Activated T-helper 2 cell treated with anti-CD3 and anti-CD28 coated beads, Interferon-gamma antibody, Interleukin-2, Interleukin-4, amounts not matched to agents 10 μg/mL and 5 μg/mL and 100 μg/mL, durations not matched to agents 14 hours and 24 hours and 36 hours (primary cell): ENCODE data around the gene TMPRSS3. TPM values are rescaled to one million over a fixed set of nuclear protein-coding genes. Genes with fewer than 3 reads are reported as not detected.

Source experiments
- DNase-seq: peaks from one replicate; pipeline ENCODE4 v3.0.0; 2021; ENCODE audit warnings: low spot score
- H3K27ac Mint-ChIP-seq: one replicate; pipeline ENCODE4 v1.8.0; 2021; ENCODE audit warnings: mixed read lengths
- H3K27me3 Mint-ChIP-seq: one replicate; pipeline ENCODE4 v1.8.0; 2021; ENCODE audit warnings: low read depth, mixed read lengths
- H3K36me3 Mint-ChIP-seq: one replicate; pipeline ENCODE4 v1.8.0; 2021; ENCODE audit warnings: low read depth, mixed read lengths
- H3K4me1 Mint-ChIP-seq: one replicate; pipeline ENCODE4 v1.8.0; 2021; ENCODE audit warnings: low read depth, mixed read lengths
- H3K4me3 Mint-ChIP-seq: one replicate; pipeline ENCODE4 v1.8.0; 2021; ENCODE audit warnings: low read depth, mild to moderate bottlenecking, moderate library complexity, mixed read lengths
- H3K9me3 Mint-ChIP-seq: one replicate; pipeline ENCODE4 v1.8.0; 2021; ENCODE audit warnings: mixed read lengths
- intact Hi-C: fragments of 100-400 bp; cut with micrococcal nuclease; formaldehyde crosslinking; loops from one replicate; pipeline ENCODE4 v1.15.1; 2023
- total RNA-seq: library from RNA; stranded (reverse); gene quantifications from 2 replicates; pipeline ENCODE4 v1.2.3, GENCODE V29; 2022

Gene TMPRSS3
- total RNA-seq, 1 donor from 2014 or later, result 88.1 TPM

DNA sequence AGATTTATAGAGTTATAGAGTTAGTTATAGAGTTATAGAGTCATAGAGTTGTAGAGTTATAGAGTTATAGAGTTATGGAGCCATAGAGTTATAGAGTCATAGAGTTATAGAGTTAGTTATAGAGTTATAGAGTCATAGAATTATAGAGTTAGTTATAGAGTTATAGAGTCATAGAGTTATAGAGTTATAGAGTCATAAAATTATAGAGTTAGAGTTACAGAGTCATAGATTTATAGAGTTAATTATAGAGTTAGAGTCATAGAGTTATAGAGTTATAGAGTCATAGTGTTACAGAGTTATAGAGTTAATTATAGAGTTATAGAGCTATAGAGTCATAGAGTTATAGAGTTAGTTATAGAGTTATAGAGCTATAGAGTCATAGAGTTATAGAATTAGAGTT, 40.0 kb upstream of the TMPRSS3 start:
- Mint-ChIP-seq H3K9me3 (peaks cover 30% of the 10 kb centered on the region), H3K4me1 (peaks cover 77% of the 10 kb centered on the region), H3K36me3 (peaks cover 100% of the 10 kb centered on the region), H3K4me3 (no peak overlapping the region), H3K27me3 (no peaks in the 10 kb centered on the region), H3K27ac (no peak overlapping the region)
- intact Hi-C loops, result no loop called here
- DNase-seq, result no peak

DNA sequence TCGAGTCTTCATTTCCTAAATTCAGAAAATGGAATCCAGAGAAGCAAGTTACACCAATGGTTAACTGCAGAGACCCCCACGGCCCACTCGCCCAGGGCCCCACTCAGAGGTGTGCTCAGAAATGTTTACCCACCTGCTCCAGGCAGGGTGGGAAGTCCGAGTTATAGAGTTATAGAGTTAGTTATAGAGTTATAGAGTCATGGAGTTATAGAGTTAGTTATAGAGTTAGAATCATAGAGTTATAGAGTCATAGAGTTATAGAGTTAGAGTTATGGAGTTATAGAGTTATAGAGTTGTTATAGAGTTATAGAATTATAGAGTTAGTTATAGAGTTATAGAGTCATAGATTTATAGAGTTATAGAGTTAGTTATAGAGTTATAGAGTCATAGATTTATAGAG, 39.5 kb upstream of the TMPRSS3 start:
- no peak overlapping the region for H3K4me3 Mint-ChIP-seq
- H3K36me3 Mint-ChIP-seq, result peaks cover 100% of the 10 kb centered on the region
- DNase-seq, result no peak
- H3K9me3 Mint-ChIP-seq, result peaks cover 30% of the 10 kb centered on the region
- H3K4me1 Mint-ChIP-seq, result peaks cover 72% of the 10 kb centered on the region
- H3K27ac Mint-ChIP-seq, result peak overlapping the region; percentile 68
- intact Hi-C loops, result no loop called here
- H3K27me3 Mint-ChIP-seq, result no peaks in the 10 kb centered on the region

DNA sequence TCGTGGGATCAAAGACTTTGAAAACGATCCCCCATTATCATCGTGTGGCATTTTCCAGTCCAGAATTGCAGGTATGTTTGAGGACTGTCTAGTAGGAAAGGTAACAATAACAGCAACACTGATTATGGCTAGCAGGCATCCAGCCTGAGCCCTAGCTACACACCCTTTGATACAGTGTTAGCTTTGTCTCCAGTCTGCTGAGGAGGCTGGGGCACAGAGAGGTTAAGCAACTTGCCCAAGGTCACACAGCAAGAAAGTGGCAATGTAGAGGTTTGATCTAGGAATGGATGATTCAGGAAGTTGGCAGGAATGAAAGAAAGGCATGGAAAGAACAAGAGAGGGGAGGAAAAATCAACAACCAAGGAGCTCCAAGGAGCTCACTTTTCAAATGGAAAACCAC, 39.0 kb upstream of the TMPRSS3 start:
- H3K36me3 Mint-ChIP-seq, result peaks cover 100% of the 10 kb centered on the region
- H3K9me3 Mint-ChIP-seq, result peaks cover 29% of the 10 kb centered on the region
- H3K27ac Mint-ChIP-seq, result peak overlapping the region; percentile 68
- DNase-seq, result no peak
- H3K27me3 Mint-ChIP-seq, result no peaks in the 10 kb centered on the region
- intact Hi-C loops, result loop anchor here (1.0 kb wide), 1 partner anchor 10 kb away; no protein-coding TSS in a partner anchor
- peaks cover 67% of the 10 kb centered on the region for H3K4me1 Mint-ChIP-seq
- H3K4me3 Mint-ChIP-seq, result no peak overlapping the region

DNA sequence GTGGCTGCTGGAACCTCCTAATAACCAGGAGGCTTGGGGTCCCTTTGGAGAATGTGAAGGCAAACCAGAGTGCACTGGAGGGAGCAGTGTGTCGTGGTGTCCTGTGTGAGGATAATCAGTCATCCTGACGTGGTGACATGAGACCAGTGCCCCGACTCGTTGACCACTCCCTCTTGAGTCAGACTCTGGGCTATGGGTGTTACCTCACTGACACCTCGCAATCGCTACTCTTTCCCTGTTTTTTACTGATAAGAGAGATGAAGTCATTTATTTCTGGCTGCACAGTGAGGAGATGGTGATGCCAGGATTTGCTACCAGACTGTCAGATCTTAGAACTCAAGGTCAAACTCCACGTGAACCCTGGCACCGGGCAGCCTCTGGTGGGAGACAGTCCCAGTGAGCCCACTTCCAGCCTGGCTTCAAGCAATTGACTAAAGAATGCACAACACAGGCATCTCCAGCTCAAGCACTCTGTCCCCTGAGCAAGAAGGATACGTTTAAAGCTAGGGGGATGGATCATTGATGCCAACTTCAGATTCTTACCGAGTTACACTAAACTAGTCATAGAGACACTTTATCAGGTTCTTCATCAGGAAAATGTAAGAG, 38.2 kb upstream of the TMPRSS3 start:
- Mint-ChIP-seq H3K4me3 (no peak overlapping the region), H3K9me3 (peaks cover 25% of the 10 kb centered on the region), H3K27me3 (no peaks in the 10 kb centered on the region), H3K27ac (peak overlapping the region; percentile 69), H3K4me1 (peaks cover 59% of the 10 kb centered on the region), H3K36me3 (peaks cover 100% of the 10 kb centered on the region)
- intact Hi-C loops, result loop anchor here (1.0 kb wide), 1 partner anchor 9 kb away; no protein-coding TSS in a partner anchor
- DNase-seq, result no peak

DNA sequence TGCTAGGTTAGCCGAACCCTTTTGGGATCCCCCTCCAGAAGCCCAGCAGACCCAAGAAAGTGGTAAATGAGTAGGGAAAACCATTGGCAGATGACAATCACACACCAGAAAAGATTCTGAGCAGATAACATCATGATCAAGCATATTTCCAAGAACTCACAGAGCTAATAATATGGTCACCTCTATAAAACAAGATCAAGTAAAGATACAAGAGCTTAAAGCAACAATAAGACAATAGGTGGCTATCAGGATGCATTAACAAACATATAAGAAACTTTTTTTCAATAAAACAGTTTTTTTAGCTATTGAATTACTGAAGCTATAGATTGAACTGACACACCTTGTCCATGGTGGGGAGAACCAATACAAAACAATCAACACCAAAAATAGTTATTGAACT, 36.8 kb upstream of the TMPRSS3 start:
- DNase-seq, result no peak
- H3K27me3 Mint-ChIP-seq, result no peaks in the 10 kb centered on the region
- H3K9me3 Mint-ChIP-seq, result peaks cover 25% of the 10 kb centered on the region
- intact Hi-C loops, result no loop called here
- no peak overlapping the region for H3K4me3 Mint-ChIP-seq
- peaks cover 93% of the 10 kb centered on the region for H3K36me3 Mint-ChIP-seq
- H3K4me1 Mint-ChIP-seq, result peaks cover 49% of the 10 kb centered on the region
- H3K27ac Mint-ChIP-seq, result peak overlapping the region; percentile 67

DNA sequence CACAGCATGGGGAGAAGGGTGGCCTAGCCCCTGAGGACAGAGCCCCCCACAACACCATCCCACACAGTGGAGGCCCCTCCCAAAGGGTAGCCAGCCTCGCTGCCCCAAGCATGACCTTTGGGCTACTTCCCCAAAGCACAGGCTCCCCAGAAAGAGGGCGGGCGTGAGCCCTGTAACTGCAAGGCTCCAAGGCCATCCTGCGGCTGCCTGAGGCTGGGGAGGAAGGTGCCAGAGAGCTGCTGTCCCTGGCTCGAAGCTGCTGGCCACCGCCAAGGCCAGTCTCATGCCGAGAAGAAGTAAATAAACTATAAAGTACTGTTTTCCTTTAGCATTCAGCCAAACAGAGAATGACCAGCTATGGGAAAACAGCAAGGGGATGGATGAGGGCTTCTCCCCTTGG, 35.3 kb upstream of the TMPRSS3 start:
- H3K4me1 Mint-ChIP-seq, result peaks cover 50% of the 10 kb centered on the region
- H3K4me3 Mint-ChIP-seq, result no peak overlapping the region
- no peak overlapping the region for H3K27ac Mint-ChIP-seq
- H3K27me3 Mint-ChIP-seq, result no peaks in the 10 kb centered on the region
- peaks cover 78% of the 10 kb centered on the region for H3K36me3 Mint-ChIP-seq
- intact Hi-C loops, result no loop called here
- peaks cover 25% of the 10 kb centered on the region for H3K9me3 Mint-ChIP-seq
- no peak for DNase-seq

DNA sequence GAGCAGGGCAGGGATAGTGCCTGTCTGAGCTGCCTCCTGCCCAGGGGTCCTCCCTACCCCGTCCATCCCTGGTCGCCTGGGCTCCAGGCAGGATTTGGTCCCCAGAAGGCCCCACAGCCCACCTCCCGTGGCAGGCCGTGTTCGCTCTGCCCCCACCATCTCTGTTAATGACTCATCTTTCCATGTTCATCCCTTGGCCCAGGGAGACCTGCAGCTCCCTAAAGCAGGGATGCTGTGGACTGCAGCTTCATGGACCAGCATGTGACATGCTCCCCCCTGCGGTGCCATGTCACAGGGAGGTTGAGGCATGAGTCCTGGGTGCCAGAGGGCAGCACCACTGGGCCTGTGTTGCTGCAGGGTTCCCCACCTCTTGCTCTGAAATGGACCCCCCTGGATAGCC, 34.7 kb upstream of the TMPRSS3 start:
- Mint-ChIP-seq H3K9me3 (peaks cover 20% of the 10 kb centered on the region), H3K4me3 (no peak overlapping the region), H3K27me3 (no peaks in the 10 kb centered on the region), H3K4me1 (peaks cover 49% of the 10 kb centered on the region), H3K27ac (no peak overlapping the region), H3K36me3 (peaks cover 71% of the 10 kb centered on the region)
- intact Hi-C loops, result no loop called here
- DNase-seq, result no peak

DNA sequence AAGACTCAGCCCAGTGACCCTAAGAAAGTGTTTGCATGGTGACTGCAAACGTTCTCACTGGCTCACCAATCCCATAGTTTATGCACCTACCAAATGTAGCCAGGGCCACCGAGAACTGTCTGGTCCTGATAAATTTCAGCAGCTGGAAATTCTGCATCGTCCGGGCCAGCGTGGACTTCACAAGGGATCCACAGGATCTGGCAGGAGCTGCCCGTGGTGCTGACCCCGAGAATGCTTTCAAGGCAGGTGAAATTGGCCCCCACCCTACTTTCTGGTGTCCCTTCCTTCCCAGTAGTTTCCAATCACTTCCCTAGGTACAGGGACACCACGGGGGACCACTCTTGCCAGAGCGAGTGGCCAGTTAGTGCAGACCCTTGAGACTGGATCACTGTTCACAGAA, 34.0 kb upstream of the TMPRSS3 start:
- Mint-ChIP-seq H3K9me3 (peaks cover 17% of the 10 kb centered on the region), H3K27ac (no peak overlapping the region), H3K27me3 (no peaks in the 10 kb centered on the region), H3K36me3 (peaks cover 64% of the 10 kb centered on the region), H3K4me1 (peaks cover 50% of the 10 kb centered on the region), H3K4me3 (no peak overlapping the region)
- intact Hi-C loops, result loop anchor here (5.0 kb wide), 1 partner anchor 38 kb away; no protein-coding TSS in a partner anchor
- DNase-seq, result no peak

DNA sequence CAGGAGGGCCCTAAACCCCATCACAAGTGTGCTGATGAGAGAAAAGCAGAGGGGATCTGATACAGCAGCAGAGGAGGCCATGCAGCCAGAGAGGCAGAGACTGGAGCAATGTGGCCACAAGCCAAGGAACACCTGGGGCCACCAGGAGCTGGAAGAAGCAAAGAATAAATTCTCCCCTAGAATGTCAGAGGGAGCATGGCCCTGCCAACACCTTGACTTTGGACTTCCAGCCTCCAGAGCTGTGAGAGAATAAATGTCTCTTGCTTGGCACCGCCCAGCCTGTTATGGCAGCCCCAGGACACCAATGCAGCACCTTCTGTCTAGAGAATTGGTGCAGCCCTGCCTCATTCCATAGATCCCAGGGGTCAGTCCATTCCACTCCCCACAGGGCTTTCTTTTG, 33.2 kb upstream of the TMPRSS3 start:
- Mint-ChIP-seq H3K27ac (no peak overlapping the region), H3K27me3 (no peaks in the 10 kb centered on the region), H3K4me1 (peaks cover 50% of the 10 kb centered on the region), H3K4me3 (no peak overlapping the region), H3K9me3 (peaks cover 17% of the 10 kb centered on the region), H3K36me3 (peaks cover 56% of the 10 kb centered on the region)
- no peak for DNase-seq
- intact Hi-C loops, result loop anchor here (5.0 kb wide), 1 partner anchor 37 kb away; no protein-coding TSS in a partner anchor

DNA sequence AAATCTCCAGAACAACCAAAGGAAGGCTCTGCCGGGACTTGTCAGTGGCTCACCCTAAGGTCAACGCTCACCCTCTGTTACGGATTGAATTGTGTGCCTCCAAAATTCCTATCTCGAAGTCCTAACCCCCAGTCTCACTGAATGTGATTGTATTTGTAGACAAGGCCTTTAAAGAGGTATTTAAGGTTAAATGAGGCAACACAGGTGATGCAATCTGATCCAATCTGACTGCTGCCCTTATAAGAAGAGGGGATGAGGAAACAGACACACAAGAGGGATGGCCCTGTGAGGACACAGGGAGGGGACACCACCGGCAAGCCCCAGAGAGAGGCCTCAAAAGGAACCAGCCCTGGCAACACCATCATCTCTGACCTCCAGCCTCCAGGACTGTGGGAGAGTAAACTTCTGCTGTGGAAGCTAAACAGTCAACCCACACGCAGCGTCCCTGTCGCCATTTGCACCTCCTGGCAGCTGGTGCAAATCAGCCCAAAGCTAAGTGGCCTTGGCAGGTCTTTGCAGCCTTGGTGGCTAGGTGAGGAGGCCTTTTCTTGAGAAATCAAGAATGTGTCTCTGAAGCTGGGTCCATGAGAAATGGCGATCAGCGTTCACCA, 32.1 kb upstream of the TMPRSS3 start:
- H3K27me3 Mint-ChIP-seq, result no peaks in the 10 kb centered on the region
- peaks cover 17% of the 10 kb centered on the region for H3K9me3 Mint-ChIP-seq
- no peak overlapping the region for H3K27ac Mint-ChIP-seq
- H3K36me3 Mint-ChIP-seq, result peaks cover 45% of the 10 kb centered on the region
- DNase-seq, result no peak
- H3K4me1 Mint-ChIP-seq, result peaks cover 50% of the 10 kb centered on the region
- no peak overlapping the region for H3K4me3 Mint-ChIP-seq
- intact Hi-C loops, result loop anchor here (5.0 kb wide), 1 partner anchor 36 kb away; no protein-coding TSS in a partner anchor

DNA sequence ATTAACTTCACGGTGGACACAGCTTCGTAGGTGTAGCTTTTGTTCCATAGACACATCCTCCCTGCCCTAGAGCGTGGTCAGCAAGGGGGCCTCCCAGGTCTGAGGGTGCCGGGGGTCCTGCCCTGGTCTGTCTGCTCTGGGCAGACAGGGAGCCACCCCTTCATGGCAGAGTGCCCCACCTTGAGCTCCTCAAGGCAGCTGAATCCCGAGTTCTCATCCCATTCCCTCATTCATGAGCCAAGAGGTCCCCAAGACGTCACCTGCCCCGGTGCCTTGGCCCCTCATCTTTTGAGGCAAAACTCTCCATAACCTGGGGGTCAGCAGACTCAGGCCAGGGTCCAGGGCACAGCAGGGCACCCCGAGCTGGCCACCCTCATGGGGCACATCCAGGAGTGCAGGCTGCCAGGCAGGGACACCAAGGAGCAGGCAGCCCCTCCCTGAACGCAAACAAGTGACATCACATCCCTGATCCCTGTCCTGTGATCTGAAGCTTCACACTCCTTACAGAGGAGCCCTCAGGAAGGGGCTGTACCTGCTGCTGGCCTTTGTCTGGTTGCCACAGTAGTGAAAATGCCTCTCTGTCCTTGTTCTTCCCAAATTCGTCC, 31.1 kb upstream of the TMPRSS3 start:
- intact Hi-C loops, result loop anchor here (5.0 kb wide), 1 partner anchor 35 kb away; no protein-coding TSS in a partner anchor
- peak overlapping the region; percentile 61 for H3K27ac Mint-ChIP-seq
- H3K9me3 Mint-ChIP-seq, result peaks cover 7% of the 10 kb centered on the region
- H3K36me3 Mint-ChIP-seq, result peaks cover 36% of the 10 kb centered on the region
- H3K27me3 Mint-ChIP-seq, result no peaks in the 10 kb centered on the region
- DNase-seq, result no peak
- H3K4me1 Mint-ChIP-seq, result peaks cover 50% of the 10 kb centered on the region
- H3K4me3 Mint-ChIP-seq, result peak overlapping the region; percentile 35

DNA sequence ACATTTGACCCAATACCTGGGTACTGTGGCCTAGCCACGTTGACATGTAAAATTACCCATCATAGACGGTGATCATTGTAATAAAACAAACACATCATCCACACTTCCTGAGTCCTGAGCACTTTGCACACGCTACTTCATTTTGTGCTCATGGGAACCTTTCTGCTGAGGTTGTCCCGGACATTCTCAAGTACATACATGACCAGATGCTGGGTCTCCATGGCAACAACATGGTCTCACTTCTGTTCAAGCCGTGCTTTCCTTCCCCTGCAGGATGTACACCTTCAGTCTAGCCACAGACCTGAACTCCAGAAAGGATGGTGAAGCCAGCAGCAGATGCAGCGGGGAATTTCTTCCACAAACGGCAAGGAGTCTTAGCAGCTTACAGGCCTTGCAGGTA, 30.6 kb upstream of the TMPRSS3 start:
- no peak for DNase-seq
- intact Hi-C loops, result loop anchor here (5.0 kb wide), 1 partner anchor 34 kb away; no protein-coding TSS in a partner anchor
- Mint-ChIP-seq H3K36me3 (peaks cover 30% of the 10 kb centered on the region), H3K4me1 (peaks cover 55% of the 10 kb centered on the region), H3K27me3 (no peaks in the 10 kb centered on the region), H3K9me3 (peaks cover 2% of the 10 kb centered on the region), H3K27ac (peak overlapping the region; percentile 23), H3K4me3 (no peak overlapping the region)

DNA sequence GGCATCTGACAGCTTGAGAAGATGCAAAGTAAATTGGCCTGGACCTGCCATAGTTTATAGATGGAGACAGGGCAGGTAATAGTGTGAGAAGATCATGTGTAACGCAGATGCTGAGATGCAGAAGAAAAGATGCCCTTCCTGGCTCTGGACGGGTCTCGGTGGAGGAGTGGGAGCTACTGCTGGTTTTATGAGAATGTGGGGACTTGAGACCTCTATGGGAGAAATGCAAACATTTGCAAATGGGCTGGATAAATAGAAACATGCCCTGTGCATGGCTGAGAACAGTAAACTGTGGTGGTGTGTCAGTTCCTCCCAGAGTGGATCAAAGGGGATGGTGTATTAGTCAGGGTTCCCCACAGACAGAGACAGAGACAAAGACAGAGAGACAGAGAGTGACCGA, 29.7 kb upstream of the TMPRSS3 start:
- intact Hi-C loops, result loop anchor here (1.0 to 5.0 kb wide), 4 partner anchors 9 to 33 kb away; no protein-coding TSS in a partner anchor
- H3K4me1 Mint-ChIP-seq, result peaks cover 64% of the 10 kb centered on the region
- H3K27me3 Mint-ChIP-seq, result no peaks in the 10 kb centered on the region
- peaks cover 22% of the 10 kb centered on the region for H3K36me3 Mint-ChIP-seq
- H3K27ac Mint-ChIP-seq, result peak overlapping the region; percentile 93
- DNase-seq, result no peak
- H3K9me3 Mint-ChIP-seq, result no peaks in the 10 kb centered on the region
- H3K4me3 Mint-ChIP-seq, result peak overlapping the region; percentile 68
